ENCODE results near the gene TBC1D17. TPM values are rescaled to one million over a fixed set of nuclear protein-coding genes. Genes with fewer than 3 reads are reported as not detected.
A peak's percentile ranks its signal among the peaks of the same experiment; 100 is the strongest.

Gene TBC1D17
- total RNA-seq (ENCODE audit: low replicate concordance), result 33.9 and 45.9 TPM in 2 replicates
- long read RNA-seq, partial matches to known transcripts, result 1 of 1 reads
- long read RNA-seq, other reads (novel, unspliced or antisense), result 0 of 1 reads

- H3K27ac Mint-ChIP-seq, result no peak within 1 kb of the TSS
- peak; percentile 98 for DNase-seq (ENCODE audit: extremely low spot score, unreplicated experiment)
- no peak within 1 kb of the TSS for H3K4me3 Mint-ChIP-seq
- H3K9me3 Mint-ChIP-seq, result no peaks in the 10 kb centered on the region
- H3K36me3 Mint-ChIP-seq, result peaks cover 11% of the 10 kb centered on the region
- no peaks in the 10 kb centered on the region for H3K27me3 Mint-ChIP-seq
- H3K4me1 Mint-ChIP-seq (ENCODE audit: unreplicated experiment), result peaks cover 4% of the 10 kb centered on the region
- TF ChIP-seq CTCF (conservative IDR thresholded peaks at IDR 0.05), result no peak
These were observed at the start of gene TBC1D17, which contains the start of gene AKT1S1 for GRCh38 chr19:49877020-49877878. Gene TBC1D17 (plus strand): TSS chr19:49877702. CDS start chr19:49877724, 22 bp downstream. Gene AKT1S1 (minus strand): TSS chr19:49877355. CDS start chr19:49873295, 4,060 bp downstream.

GRCh38 chr19:49829200-49829599, 48.3 kb upstream of the TBC1D17 start:
- no peak overlapping the region for H3K4me3 Mint-ChIP-seq
- no peaks in the 10 kb centered on the region for H3K27me3 Mint-ChIP-seq
- peaks cover 5% of the 10 kb centered on the region for H3K4me1 Mint-ChIP-seq (ENCODE audit: unreplicated experiment)
- no peak for TF ChIP-seq CTCF (conservative IDR thresholded peaks at IDR 0.05)
- H3K9me3 Mint-ChIP-seq, result no peaks in the 10 kb centered on the region
- H3K27ac Mint-ChIP-seq, result no peak overlapping the region
- no peak for DNase-seq (ENCODE audit: extremely low spot score, unreplicated experiment)
- peaks cover 3% of the 10 kb centered on the region for H3K36me3 Mint-ChIP-seq

- DNase-seq (ENCODE audit: extremely low spot score, unreplicated experiment), result no peak
- Mint-ChIP-seq H3K27me3 (no peaks in the 10 kb centered on the region), H3K27ac (no peak overlapping the region), H3K4me3 (no peak overlapping the region), H3K36me3 (peaks cover 3% of the 10 kb centered on the region), H3K4me1 (ENCODE audit: unreplicated experiment) (peaks cover 5% of the 10 kb centered on the region), H3K9me3 (no peaks in the 10 kb centered on the region)
- no peak for TF ChIP-seq CTCF (conservative IDR thresholded peaks at IDR 0.05)
These were observed 47.8 kb upstream of the TBC1D17 start for GRCh38 chr19:49829721-49830120.

DNA sequence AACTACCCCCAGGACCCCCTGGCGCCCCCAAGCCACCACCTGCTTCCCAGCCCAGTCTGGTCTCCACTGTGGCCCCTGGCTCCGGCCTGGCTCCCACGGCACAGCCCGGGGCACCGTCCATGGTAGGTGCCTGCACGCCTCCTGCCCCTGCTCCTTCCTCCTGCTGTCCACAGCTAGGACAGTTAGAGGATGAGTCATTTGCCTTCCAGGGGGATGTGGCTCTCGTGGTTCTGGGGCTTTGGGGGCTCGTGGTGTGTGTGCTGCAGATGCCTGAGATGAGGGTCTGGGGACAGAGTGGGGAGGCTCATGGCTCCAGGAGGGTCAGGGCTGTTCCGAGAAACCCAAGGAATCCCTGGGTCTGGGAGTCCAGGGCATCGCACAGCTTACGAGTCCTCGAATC, 46.7 kb upstream of the TBC1D17 start:
- peaks cover 3% of the 10 kb centered on the region for H3K36me3 Mint-ChIP-seq
- no peak for DNase-seq (ENCODE audit: extremely low spot score, unreplicated experiment)
- no peak overlapping the region for H3K4me3 Mint-ChIP-seq
- no peak for TF ChIP-seq CTCF (conservative IDR thresholded peaks at IDR 0.05)
- no peak overlapping the region for H3K27ac Mint-ChIP-seq
- H3K27me3 Mint-ChIP-seq, result no peaks in the 10 kb centered on the region
- peaks cover 5% of the 10 kb centered on the region for H3K4me1 Mint-ChIP-seq (ENCODE audit: unreplicated experiment)
- H3K9me3 Mint-ChIP-seq, result no peaks in the 10 kb centered on the region

- Mint-ChIP-seq H3K36me3 (peaks cover 1% of the 10 kb centered on the region), H3K4me3 (no peak overlapping the region), H3K27ac (no peak overlapping the region), H3K9me3 (no peaks in the 10 kb centered on the region), H3K27me3 (no peaks in the 10 kb centered on the region), H3K4me1 (ENCODE audit: unreplicated experiment) (peaks cover 2% of the 10 kb centered on the region)
- TF ChIP-seq CTCF (conservative IDR thresholded peaks at IDR 0.05), result no peak
- no peak for DNase-seq (ENCODE audit: extremely low spot score, unreplicated experiment)
These were observed 45.9 kb upstream of the TBC1D17 start for GRCh38 chr19:49831592-49831991.

All from type B pancreatic cell (in vitro differentiated cells).